Psoas muscle (tissue), 8 donors: Measurements from ENCODE around the gene SEBOX. TPM values are rescaled to one million over a fixed set of nuclear protein-coding genes. Genes with fewer than 3 reads are reported as not detected.

ENCODE experiments used
- ATAC-seq, 4 donors: fragments of 200-7000 bp; cut with Tn5 transposase; one replicate each; pipeline ENCODE4 v1.9.1; 2020; ENCODE audit warnings: moderate library complexity in 3 of 4, mild to moderate bottlenecking in 2 of 4
- DNase-seq, 2 donors: peaks; one replicate each; pipeline ENCODE4 v3.0.0-alpha.2; 2020
- H3K27ac ChIP-seq: fragments of 200-600 bp; one replicate; pipeline ENCODE4 v1.8.0; 2022
- H3K27me3 ChIP-seq, 3 donors: fragments of 200-600 bp in 1 of 3; one replicate each; pipeline versions ENCODE4 v1.6.1 to v1.8.0; 2013 to 2022; ENCODE audit warnings: low read length in 2 of 3, mild to moderate bottlenecking in 2 of 3, moderate library complexity in 1 of 3; ENCODE audit not compliant: insufficient read depth in 3 of 3
- H3K36me3 ChIP-seq, 2 donors: fragments of 200-600 bp in 1 of 2; one replicate each; pipeline versions ENCODE4 v1.6.1 to v1.8.0; 2013 to 2022; ENCODE audit warnings: low read depth in 1 of 2, mild to moderate bottlenecking in 1 of 2, moderate library complexity in 1 of 2; ENCODE audit not compliant: insufficient read depth in 1 of 2
- H3K4me1 ChIP-seq: fragments of 200-600 bp; one replicate; pipeline ENCODE4 v1.8.0; 2022
- H3K4me3 ChIP-seq: fragments of 200-600 bp; one replicate; pipeline ENCODE4 v1.8.0; 2022; ENCODE audit warnings: mild to moderate bottlenecking
- H3K9me3 ChIP-seq: fragments of 200-600 bp; one replicate; pipeline ENCODE4 v1.8.0; 2022
- WGBS, 3 donors: extraction: QIAGEN DNeasy Blood & Tissue Kit; methylation state at CpG; one replicate each; pipeline versions ENCODE4 v1.1.6 to v1.1.7; 2013; 5-methylcytosine and 5-hydroxymethylcytosine counted together
- intact Hi-C, 2 donors: fragments of 100-400 bp; cut with DNase I; formaldehyde crosslinking; loops; one replicate each; pipeline versions ENCODE4 v1.11.0 to v1.14.2; 2022
- polyA plus RNA-seq, 3 donors: library from polyadenylated mRNA; stranded (reverse); fragments of 200-250 nt; gene quantifications; one replicate each; pipeline ENCODE4 v1.2.3, GENCODE V29; 2013
- total RNA-seq, 4 donors: library from RNA; stranded (reverse); fragmentation: NEBNext Ultra II Directional in 2 of 4; extraction: Animal tissue kit (Norgen Biotek cat#: 25700) in 2 of 4; gene quantifications; one replicate each; pipeline versions ENCODE4 v1.2.1 to v1.2.4, GENCODE V29; 2021 to 2023
- TF ChIP-seq, protein P1 (sequence below): fragments of 200-600 bp; IDR thresholded peaks from one replicate; pipeline ENCODE4 v1.8.0; 2022; ENCODE audit warnings: antibody characterized with exemption
- donor health status: healthy with polysubstance abuse.
- donor health status: DM: no; HTN: no; CAD: no; lungs with moderate emphysema.
- donor health status: Bipolar disorder and iron deficiency.
- donor health status: healthy.
- donor health status: DM: yes; HTN: yes; CAD: no.
- donor health status: DM: no; HTN: no; CAD: no.
- donor health status: DM: no; HTN: no; CAD: no.
- donor health status: DM: yes; HTN: yes; CAD: no.

The SEBOX gene
- total and polyA plus RNA-seq, 7 donors = not detected

DNA sequence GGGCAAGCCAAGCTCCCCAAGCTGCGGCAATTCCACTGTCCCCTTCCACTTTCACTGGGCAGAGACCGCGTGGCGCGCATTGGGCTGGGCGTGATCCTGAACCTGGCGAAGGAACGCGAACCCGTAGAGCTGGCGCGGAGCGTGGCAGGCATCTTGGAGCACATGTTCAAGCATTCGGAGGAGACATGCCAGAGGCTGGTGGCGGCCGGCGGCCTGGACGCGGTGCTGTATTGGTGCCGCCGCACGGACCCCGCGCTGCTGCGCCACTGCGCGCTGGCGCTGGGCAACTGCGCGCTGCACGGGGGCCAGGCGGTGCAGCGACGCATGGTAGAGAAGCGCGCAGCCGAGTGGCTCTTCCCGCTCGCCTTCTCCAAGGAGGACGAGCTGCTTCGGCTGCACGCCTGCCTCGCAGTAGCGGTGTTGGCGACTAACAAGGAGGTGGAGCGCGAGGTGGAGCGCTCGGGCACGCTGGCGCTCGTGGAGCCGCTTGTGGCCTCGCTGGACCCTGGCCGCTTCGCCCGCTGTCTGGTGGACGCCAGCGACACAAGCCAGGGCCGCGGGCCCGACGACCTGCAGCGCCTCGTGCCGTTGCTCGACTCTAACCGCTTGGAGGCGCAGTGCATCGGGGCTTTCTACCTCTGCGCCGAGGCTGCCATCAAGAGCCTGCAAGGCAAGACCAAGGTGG lies 16.3 kb upstream of the SEBOX start:
- TF ChIP-seq, protein P1, sequence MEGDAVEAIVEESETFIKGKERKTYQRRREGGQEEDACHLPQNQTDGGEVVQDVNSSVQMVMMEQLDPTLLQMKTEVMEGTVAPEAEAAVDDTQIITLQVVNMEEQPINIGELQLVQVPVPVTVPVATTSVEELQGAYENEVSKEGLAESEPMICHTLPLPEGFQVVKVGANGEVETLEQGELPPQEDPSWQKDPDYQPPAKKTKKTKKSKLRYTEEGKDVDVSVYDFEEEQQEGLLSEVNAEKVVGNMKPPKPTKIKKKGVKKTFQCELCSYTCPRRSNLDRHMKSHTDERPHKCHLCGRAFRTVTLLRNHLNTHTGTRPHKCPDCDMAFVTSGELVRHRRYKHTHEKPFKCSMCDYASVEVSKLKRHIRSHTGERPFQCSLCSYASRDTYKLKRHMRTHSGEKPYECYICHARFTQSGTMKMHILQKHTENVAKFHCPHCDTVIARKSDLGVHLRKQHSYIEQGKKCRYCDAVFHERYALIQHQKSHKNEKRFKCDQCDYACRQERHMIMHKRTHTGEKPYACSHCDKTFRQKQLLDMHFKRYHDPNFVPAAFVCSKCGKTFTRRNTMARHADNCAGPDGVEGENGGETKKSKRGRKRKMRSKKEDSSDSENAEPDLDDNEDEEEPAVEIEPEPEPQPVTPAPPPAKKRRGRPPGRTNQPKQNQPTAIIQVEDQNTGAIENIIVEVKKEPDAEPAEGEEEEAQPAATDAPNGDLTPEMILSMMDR = no peak
- Histone ChIP-seq H3K27me3 (peaks cover 0 to 5% (median 0%) of the 10 kb centered on the region in 3 donors), H3K36me3 (peaks cover 0 to under 1% of the 10 kb centered on the region in 2 donors), H3K9me3 (no peaks in the 10 kb centered on the region), H3K4me3 (peak overlapping the region; percentile 22), H3K4me1 (no peaks in the 10 kb centered on the region), H3K27ac (no peak overlapping the region)
- DNase-seq = peak in 1 of 2 donors; percentile 37
- WGBS, 3 donors = 25 to 34% (median 33%) methylated on average over 64 to 72 of the region's 72 CpGs
- peak in 1 of 4 donors; percentile 45 for ATAC-seq
- intact Hi-C loops = no loop called here

DNA sequence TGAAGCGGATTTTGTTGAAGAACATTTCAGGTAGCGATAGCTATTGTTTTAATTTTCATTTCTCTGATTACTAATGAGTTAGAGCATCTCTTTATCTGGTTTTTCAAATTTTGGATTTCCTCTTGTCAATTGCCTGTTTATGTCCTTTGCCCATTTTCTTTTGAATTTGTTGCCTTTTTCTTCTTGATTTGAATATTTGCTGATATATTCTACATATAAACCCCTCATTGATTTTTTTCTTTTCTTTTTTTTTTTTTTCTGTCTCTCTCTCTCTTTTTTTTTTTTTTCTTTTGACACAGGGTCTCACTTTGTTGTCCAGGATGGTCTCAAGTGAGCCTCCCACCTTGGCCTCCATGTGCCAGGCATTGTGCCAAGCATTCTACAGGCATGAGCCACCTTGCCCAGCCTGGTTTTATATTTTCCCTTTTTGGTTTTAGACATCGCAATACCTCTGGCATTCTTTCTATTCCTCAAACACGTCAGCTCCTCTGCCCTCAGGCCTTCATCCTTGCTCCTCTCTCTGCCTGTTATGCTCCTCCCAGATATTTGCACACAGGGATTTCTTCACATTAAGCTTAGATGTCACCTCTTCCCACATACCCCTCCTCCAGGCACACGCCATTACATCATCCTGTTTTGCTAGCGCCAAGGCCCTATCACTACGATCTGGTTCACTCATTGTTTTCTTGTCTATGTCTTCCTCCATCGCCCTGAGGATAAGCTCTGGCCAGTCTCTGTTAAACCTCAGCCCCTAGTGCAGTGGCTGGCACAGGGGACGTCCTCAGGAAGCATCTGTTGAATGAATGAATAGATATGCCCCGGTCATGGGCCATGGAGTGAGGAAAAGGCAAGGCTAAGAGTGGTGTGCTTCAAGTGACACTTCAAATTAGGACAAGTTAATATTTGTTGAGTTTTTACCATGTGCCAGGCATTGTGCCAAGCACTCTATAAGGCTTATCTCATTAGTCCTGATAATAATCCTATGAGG lies 15.1 kb upstream of the SEBOX start:
- H3K36me3 ChIP-seq = no peaks in the 10 kb centered on the region
- H3K27ac ChIP-seq = no peak overlapping the region
- intact Hi-C loops = no loop called here
- H3K4me3 ChIP-seq = no peak overlapping the region
- H3K4me1 ChIP-seq = no peaks in the 10 kb centered on the region
- ATAC-seq (no peak), DNase-seq (no peak)
- no peaks in the 10 kb centered on the region for H3K9me3 ChIP-seq
- WGBS, 3 donors = 70 to 84% (median 81%) methylated on average over 10 of the region's 10 CpGs
- H3K27me3 ChIP-seq = peaks cover 0 to 5% (median 0%) of the 10 kb centered on the region in 3 donors
- TF ChIP-seq, protein P1 = no peak

DNA sequence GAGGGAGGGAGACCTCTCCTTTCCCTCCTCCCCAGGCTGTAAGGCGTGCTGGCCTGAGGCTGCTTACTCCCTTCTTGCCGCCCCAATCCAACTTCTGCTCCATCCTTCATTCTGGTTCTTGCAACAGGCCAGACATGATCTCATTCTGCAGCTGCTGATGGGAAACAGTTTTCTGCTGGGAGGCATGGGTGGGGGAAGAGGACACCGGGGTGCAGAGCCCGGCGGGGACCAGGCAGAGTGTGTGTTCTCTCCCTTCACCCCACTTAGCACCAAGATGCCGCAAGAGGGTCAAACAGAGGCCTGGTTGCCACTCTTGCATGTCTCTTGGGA lies 7.9 kb upstream of the SEBOX start:
- Histone ChIP-seq H3K4me3 (peak overlapping the region; percentile 73), H3K9me3 (no peaks in the 10 kb centered on the region), H3K27ac (no peak overlapping the region), H3K4me1 (peaks cover 12% of the 10 kb centered on the region), H3K36me3 (no peaks in the 10 kb centered on the region), H3K27me3 (no peaks in the 10 kb centered on the region)
- WGBS, 3 donors = 61 to 69% (median 63%) methylated on average over 6 of the region's 6 CpGs
- DNase-seq = no peak
- intact Hi-C loops = no loop called here
- TF ChIP-seq, protein P1 = no peak
- ATAC-seq = no peak

DNA sequence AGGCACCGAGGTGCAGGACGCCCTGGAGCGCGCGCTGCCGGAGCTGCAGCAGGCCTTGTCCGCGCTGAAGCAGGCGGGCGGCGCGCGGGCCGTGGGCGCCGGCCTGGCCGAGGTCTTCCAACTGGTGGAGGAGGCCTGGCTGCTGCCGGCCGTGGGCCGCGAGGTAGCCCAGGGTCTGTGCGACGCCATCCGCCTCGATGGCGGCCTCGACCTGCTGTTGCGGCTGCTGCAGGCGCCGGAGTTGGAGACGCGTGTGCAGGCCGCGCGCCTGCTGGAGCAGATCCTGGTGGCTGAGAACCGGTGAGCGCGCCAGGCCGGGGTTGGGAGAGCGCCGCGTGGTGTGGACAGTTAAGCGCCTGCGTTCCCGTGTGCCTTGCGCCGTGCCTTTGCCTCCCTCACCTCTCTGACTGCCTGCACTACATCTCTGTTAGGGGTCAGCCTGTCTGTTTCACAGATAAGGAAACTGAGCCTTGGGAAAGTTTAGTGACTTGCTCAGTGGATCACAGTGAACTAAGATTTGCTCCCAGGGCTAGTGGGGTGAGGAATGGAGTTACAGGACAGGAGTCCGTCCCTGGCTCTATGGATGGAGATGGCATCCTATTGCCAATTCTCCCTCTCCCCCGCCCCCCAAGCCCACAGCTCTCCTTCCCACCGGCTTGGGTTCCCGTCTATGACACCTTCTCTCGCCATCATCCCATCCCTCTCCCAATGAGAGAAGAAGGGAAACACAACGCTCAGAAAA lies 7.4 kb upstream of the SEBOX start:
- H3K4me3 ChIP-seq = peak overlapping the region; percentile 73
- peaks cover 12% of the 10 kb centered on the region for H3K4me1 ChIP-seq
- no peaks in the 10 kb centered on the region for H3K36me3 ChIP-seq
- DNase-seq (peak in 1 of 2 donors; percentile 42), ATAC-seq (peak; percentile 8 to 31 (median 24))
- no peaks in the 10 kb centered on the region for H3K9me3 ChIP-seq
- H3K27ac ChIP-seq = no peak overlapping the region
- WGBS, 3 donors = 6 to 17% (median 9%) methylated on average over 35 to 53 of the region's 53 CpGs
- TF ChIP-seq, protein P1 = no peak
- no peaks in the 10 kb centered on the region for H3K27me3 ChIP-seq
- intact Hi-C loops = no loop called here
